ENCODE measurements around the gene REXO5. TPM values are rescaled to one million over a fixed set of nuclear protein-coding genes. Genes with fewer than 3 reads are reported as not detected.
A peak's percentile ranks its signal among the peaks of the same experiment; 100 is the strongest.
"Not testable (repeated sequence)": the region's sequence is repeated elsewhere in the genome, so short reads cannot be mapped to it uniquely, and the experiment has no call there.

Gene REXO5
- total RNA-seq, 1 donor from 2014 or later: 5.2 TPM

DNA sequence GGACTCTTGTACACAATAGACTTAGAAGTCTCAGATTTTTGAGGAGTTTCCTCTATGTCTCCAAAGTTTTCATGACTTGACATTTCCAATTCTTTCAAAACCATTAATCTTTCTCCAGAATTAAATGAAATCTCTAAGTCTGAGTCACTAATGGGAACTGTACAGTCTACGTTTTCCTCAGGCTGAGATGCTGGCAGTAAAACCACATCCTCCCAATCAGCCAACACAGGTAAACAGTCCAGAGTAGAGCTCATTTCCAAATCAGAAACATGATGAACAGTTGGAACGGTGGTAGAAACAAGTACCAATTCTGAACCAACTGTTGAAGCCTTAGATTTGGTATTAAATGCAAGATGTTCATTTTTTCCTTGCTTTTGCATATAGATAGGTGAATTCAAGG lies 8.0 kb upstream of the REXO5 start:
- H3K9ac ChIP-seq (ENCODE audit: low read depth in 1 of 3, low read length in 3 of 3): no peak overlapping the region
- H3K36me3 ChIP-seq (ENCODE audit: control insufficient read depth in 3 of 3, insufficient read depth in 3 of 3, low read length in 3 of 3): peaks cover 8 to 40% (median 27%) of the 10 kb centered on the region in 3 donors
- no peaks in the 10 kb centered on the region for H3K4me1 ChIP-seq (ENCODE audit: control insufficient read depth in 3 of 3, insufficient read depth in 3 of 3, low read length in 3 of 3)
- no peak overlapping the region for H3K27ac ChIP-seq (ENCODE audit: low read depth, low read length)
- H3K27me3 ChIP-seq (ENCODE audit: control insufficient read depth in 3 of 3, insufficient read depth in 3 of 3, low read length in 3 of 3): no peaks in the 10 kb centered on the region
- H3K9me3 ChIP-seq (ENCODE audit: control insufficient read depth in 3 of 3, low read length in 3 of 3): no peaks in the 10 kb centered on the region
- H3K4me3 ChIP-seq (ENCODE audit: low read length in 3 of 3): no peak overlapping the region

DNA sequence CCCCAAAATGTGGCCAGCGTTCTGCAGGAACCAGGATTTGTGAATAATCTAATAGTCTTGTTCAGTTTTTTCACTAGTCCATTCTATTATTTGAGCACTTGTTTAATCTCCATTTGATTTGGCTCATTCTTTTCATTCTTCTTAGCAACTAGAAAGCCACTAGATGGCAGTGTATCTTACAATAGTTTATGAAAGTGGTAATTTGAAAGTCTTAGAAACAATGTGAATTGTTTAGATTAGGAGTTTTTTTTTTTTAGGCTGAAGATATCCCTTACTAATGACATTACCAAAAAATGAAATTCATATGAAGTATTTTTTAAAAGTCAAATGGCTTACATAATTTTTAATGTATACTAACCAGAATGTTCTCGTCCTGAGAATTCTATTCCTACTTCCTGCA lies 6.7 kb upstream of the REXO5 start:
- peaks cover 8 to 40% (median 27%) of the 10 kb centered on the region in 3 donors for H3K36me3 ChIP-seq (ENCODE audit: control insufficient read depth in 3 of 3, insufficient read depth in 3 of 3, low read length in 3 of 3)

DNA sequence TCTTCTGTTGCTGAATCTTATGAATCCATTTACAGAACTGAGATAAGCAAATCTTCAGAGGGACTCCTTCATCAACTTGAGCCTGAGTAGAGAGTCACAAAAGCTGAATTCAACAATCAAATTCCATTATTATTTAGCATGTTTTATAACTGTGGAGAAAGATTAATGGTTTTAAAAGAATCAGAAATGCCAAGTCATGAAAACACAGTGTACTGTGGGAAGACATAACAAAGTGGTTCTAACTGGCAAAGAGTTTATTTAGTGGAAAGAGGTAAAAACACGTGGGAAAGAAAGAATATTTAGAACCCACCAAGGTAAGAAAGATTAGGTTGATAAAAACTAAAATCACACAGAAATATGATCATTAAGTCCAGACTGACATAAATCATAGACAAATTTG lies 5.0 kb upstream of the REXO5 start:
- Histone ChIP-seq H3K4me3 (ENCODE audit: low read length in 3 of 3) (no peak overlapping the region), H3K27ac (ENCODE audit: low read depth, low read length) (no peak overlapping the region), H3K36me3 (ENCODE audit: control insufficient read depth in 3 of 3, insufficient read depth in 3 of 3, low read length in 3 of 3) (peaks cover 6 to 32% (median 23%) of the 10 kb centered on the region in 3 donors), H3K9ac (ENCODE audit: low read depth in 1 of 3, low read length in 3 of 3) (no peak overlapping the region), H3K4me1 (ENCODE audit: control insufficient read depth in 3 of 3, insufficient read depth in 3 of 3, low read length in 3 of 3) (peaks cover 2 to 4% (median 3%) of the 10 kb centered on the region in 3 donors), H3K27me3 (ENCODE audit: control insufficient read depth in 3 of 3, insufficient read depth in 3 of 3, low read length in 3 of 3) (no peaks in the 10 kb centered on the region), H3K9me3 (ENCODE audit: control insufficient read depth in 3 of 3, low read length in 3 of 3) (no peaks in the 10 kb centered on the region)

More for the DNA sequence above, 6.7 kb upstream of the REXO5 start:
- Histone ChIP-seq H3K9ac (ENCODE audit: low read depth in 1 of 3, low read length in 3 of 3) (no peak overlapping the region), H3K4me3 (ENCODE audit: low read length in 3 of 3) (no peak overlapping the region), H3K27me3 (ENCODE audit: control insufficient read depth in 3 of 3, insufficient read depth in 3 of 3, low read length in 3 of 3) (no peaks in the 10 kb centered on the region), H3K9me3 (ENCODE audit: control insufficient read depth in 3 of 3, low read length in 3 of 3) (no peaks in the 10 kb centered on the region), H3K4me1 (ENCODE audit: control insufficient read depth in 3 of 3, insufficient read depth in 3 of 3, low read length in 3 of 3) (no peaks in the 10 kb centered on the region), H3K27ac (ENCODE audit: low read depth, low read length) (no peak overlapping the region)

DNA sequence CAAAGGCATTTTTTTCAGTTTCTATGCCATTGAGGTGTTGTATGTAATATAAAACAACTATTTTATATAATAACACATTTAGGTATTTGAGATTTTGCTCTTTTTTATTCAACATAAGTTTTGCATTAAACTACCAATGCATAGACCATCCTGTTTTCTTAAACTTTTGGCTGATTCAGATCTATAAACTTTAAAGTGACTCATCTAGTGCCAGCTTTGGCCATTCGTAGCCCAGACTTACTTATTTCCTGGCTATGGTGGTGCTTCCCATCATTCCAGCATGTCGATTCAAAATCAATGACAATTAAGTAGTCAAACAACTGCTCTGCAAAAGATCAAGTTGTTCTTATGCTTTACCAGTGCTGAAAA lies 3.2 kb upstream of the REXO5 start:
- Histone ChIP-seq H3K4me3 (ENCODE audit: low read length in 3 of 3) (no peak overlapping the region), H3K36me3 (ENCODE audit: control insufficient read depth in 3 of 3, insufficient read depth in 3 of 3, low read length in 3 of 3) (peaks cover 3 to 24% (median 15%) of the 10 kb centered on the region in 3 donors), H3K27me3 (ENCODE audit: control insufficient read depth in 3 of 3, insufficient read depth in 3 of 3, low read length in 3 of 3) (no peaks in the 10 kb centered on the region), H3K9ac (ENCODE audit: low read depth in 1 of 3, low read length in 3 of 3) (no peak overlapping the region), H3K27ac (ENCODE audit: low read depth, low read length) (no peak overlapping the region), H3K9me3 (ENCODE audit: control insufficient read depth in 3 of 3, low read length in 3 of 3) (no peaks in the 10 kb centered on the region), H3K4me1 (ENCODE audit: control insufficient read depth in 3 of 3, insufficient read depth in 3 of 3, low read length in 3 of 3) (peaks cover 9 to 12% (median 10%) of the 10 kb centered on the region in 3 donors)

DNA sequence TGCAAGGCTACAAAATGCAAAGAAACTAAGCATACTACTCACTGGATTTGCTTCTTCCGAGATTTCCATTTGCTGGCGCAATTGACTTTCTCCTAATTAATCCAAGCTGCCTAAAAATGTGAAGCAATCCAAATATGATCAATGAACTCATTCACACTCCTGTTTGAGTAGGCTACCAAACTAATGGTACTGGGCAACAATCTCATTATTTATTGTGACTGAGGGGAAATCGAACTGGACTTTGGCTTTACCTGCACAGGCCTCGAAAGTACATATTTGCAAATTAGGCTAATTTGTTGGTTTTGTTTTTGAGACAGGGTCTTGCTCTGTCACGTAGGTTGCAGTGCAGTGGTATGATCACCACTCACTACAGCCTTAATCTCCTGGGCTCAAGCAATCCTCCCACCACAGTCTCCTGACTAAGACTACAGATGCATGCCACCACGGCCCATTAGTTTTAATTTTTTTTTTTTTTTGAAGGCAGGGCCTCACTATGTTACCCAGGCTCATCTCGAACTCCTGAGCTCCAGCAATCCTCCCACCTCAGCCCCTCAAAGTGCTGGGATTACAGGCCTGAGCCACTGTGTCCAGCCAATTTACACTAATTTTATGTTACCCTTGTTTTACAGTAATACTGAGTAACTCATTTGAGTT lies 2.6 kb upstream of the REXO5 start:
- no peak overlapping the region for H3K9ac ChIP-seq (ENCODE audit: low read depth in 1 of 3, low read length in 3 of 3)
- peaks cover 0 to 19% (median 10%) of the 10 kb centered on the region in 3 donors for H3K36me3 ChIP-seq (ENCODE audit: control insufficient read depth in 3 of 3, insufficient read depth in 3 of 3, low read length in 3 of 3)
- H3K4me3 ChIP-seq (ENCODE audit: low read length in 3 of 3): no peak overlapping the region
- no peak overlapping the region for H3K27ac ChIP-seq (ENCODE audit: low read depth, low read length)
- no peaks in the 10 kb centered on the region for H3K9me3 ChIP-seq (ENCODE audit: control insufficient read depth in 3 of 3, low read length in 3 of 3)
- peaks cover 9 to 12% (median 10%) of the 10 kb centered on the region in 3 donors for H3K4me1 ChIP-seq (ENCODE audit: control insufficient read depth in 3 of 3, insufficient read depth in 3 of 3, low read length in 3 of 3)
- H3K27me3 ChIP-seq (ENCODE audit: control insufficient read depth in 3 of 3, insufficient read depth in 3 of 3, low read length in 3 of 3): no peaks in the 10 kb centered on the region

DNA sequence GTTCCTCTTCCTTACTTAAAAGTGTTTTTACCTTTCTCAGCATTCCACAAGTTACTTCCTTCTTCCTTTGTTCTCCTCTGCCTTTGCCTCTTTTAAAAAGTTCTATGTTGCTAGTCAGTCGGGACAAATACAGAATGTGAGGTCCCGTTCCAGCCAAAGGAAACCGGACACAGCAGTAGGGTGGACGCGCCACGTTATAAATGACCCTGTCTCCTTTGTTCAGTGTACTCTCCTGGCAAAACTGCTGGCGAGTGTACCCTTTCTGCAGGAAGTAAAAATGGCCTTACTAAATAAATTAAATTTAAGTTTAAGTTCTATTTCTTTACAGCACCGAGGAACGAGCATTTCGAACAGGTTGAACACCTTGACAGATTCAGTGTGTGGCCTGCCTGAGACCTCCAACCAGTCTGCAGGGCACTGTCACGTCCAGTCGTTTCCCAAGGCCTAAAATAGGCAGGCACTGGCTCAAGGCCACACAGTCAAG lies 601 bp upstream of the REXO5 start:
- peaks cover 9 to 12% (median 10%) of the 10 kb centered on the region in 3 donors for H3K4me1 ChIP-seq (ENCODE audit: control insufficient read depth in 3 of 3, insufficient read depth in 3 of 3, low read length in 3 of 3)
- peak overlapping the region; percentile 76 for H3K27ac ChIP-seq (ENCODE audit: low read depth, low read length)
- H3K9ac ChIP-seq (ENCODE audit: low read depth in 1 of 3, low read length in 3 of 3): peak overlapping the region; percentile 89 to 97 (median 94)

DNA sequence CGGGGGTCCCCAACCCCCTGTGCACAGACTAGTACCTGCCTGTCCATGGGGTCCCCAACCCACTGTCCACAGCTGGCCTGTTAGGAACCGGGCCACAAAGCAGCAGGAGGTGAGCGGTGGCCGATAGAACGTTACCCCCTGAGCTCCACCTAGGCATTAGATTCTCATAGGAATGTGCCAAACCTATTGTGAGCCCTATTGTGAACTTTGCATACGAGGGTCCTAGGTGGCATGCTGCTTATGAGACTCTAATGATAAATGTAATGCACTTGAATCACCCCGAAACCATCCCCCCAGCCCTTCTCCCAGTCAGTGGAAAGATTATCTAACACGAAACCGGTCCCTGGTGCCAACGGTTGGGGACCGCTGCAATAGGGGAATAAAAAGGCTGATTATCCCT lies 1.5 kb downstream of the REXO5 start:
- no peaks in the 10 kb centered on the region for H3K36me3 ChIP-seq (ENCODE audit: control insufficient read depth in 3 of 3, insufficient read depth in 3 of 3, low read length in 3 of 3)
- no peak overlapping the region for H3K9ac ChIP-seq (ENCODE audit: low read depth in 1 of 3, low read length in 3 of 3)
- H3K4me3 ChIP-seq (ENCODE audit: low read length in 3 of 3): no peak overlapping the region
- H3K27ac ChIP-seq (ENCODE audit: low read depth, low read length): no peak overlapping the region
- no peaks in the 10 kb centered on the region for H3K9me3 ChIP-seq (ENCODE audit: control insufficient read depth in 3 of 3, low read length in 3 of 3)
- peaks cover 9 to 12% (median 10%) of the 10 kb centered on the region in 3 donors for H3K4me1 ChIP-seq (ENCODE audit: control insufficient read depth in 3 of 3, insufficient read depth in 3 of 3, low read length in 3 of 3)
- no peaks in the 10 kb centered on the region for H3K27me3 ChIP-seq (ENCODE audit: control insufficient read depth in 3 of 3, insufficient read depth in 3 of 3, low read length in 3 of 3)

More for the DNA sequence above, 601 bp upstream of the REXO5 start:
- not testable (repeated sequence) for H3K36me3 ChIP-seq (ENCODE audit: control insufficient read depth in 3 of 3, insufficient read depth in 3 of 3, low read length in 3 of 3); H3K9me3 ChIP-seq (ENCODE audit: control insufficient read depth in 3 of 3, low read length in 3 of 3); H3K27me3 ChIP-seq (ENCODE audit: control insufficient read depth in 3 of 3, insufficient read depth in 3 of 3, low read length in 3 of 3)
- peak overlapping the region; percentile 93 to 98 (median 93) for H3K4me3 ChIP-seq (ENCODE audit: low read length in 3 of 3)

DNA sequence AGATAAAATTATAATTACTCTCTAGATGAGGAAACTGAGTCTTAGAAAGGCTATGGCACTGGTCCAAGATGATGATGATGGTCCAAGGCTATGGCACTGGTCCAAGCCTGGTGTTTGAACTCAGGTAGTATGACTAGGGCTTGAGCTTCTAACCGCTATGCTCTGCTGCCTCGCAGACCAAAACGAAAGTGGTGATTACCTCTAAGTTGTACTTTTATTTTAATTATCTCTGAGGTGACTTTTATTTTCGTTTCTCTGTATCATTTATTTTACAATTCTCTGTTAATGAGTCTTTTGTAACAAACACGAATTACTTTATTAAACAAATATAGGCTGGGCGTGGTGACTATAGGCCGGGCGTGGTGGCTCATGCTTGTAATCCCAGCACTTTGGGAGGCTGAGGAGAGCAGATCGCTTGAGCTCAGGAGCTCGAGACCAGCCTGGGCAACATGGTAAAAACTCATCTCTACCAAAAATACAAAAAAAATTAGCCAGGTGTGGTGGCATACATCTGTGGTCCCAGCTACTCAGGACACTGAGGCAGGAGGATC lies 5.6 kb downstream of the REXO5 start:
- no peak overlapping the region for H3K27ac ChIP-seq (ENCODE audit: low read depth, low read length)
- no peaks in the 10 kb centered on the region for H3K36me3 ChIP-seq (ENCODE audit: control insufficient read depth in 3 of 3, insufficient read depth in 3 of 3, low read length in 3 of 3)
- H3K4me3 ChIP-seq (ENCODE audit: low read length in 3 of 3): no peak overlapping the region
- peaks cover 4% of the 10 kb centered on the region in 3 donors for H3K4me1 ChIP-seq (ENCODE audit: control insufficient read depth in 3 of 3, insufficient read depth in 3 of 3, low read length in 3 of 3)
- H3K27me3 ChIP-seq (ENCODE audit: control insufficient read depth in 3 of 3, insufficient read depth in 3 of 3, low read length in 3 of 3): no peaks in the 10 kb centered on the region
- no peaks in the 10 kb centered on the region for H3K9me3 ChIP-seq (ENCODE audit: control insufficient read depth in 3 of 3, low read length in 3 of 3)
- no peak overlapping the region for H3K9ac ChIP-seq (ENCODE audit: low read depth in 1 of 3, low read length in 3 of 3)

DNA sequence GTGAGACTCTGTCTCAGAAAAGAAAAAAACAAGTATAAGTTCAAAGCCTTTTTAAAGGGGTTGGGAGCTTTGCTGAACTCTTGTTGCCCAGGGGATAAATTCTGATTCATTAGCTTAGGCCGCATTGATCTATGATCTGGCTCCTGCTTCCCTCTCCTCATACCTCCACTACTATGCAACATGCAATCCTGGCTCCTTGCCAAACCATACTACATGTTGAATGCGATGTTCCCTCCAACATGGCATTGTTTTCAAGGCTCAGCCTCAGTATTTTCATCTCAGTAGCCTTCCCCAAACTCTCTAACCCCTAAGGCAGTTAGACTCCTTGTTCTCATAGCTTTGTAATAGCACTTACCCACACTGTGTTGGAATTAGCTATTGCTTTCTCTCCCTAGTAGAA lies 6.2 kb downstream of the REXO5 start:
- Histone ChIP-seq H3K9ac (ENCODE audit: low read depth in 1 of 3, low read length in 3 of 3) (no peak overlapping the region), H3K4me1 (ENCODE audit: control insufficient read depth in 3 of 3, insufficient read depth in 3 of 3, low read length in 3 of 3) (no peaks in the 10 kb centered on the region), H3K9me3 (ENCODE audit: control insufficient read depth in 3 of 3, low read length in 3 of 3) (no peaks in the 10 kb centered on the region), H3K36me3 (ENCODE audit: control insufficient read depth in 3 of 3, insufficient read depth in 3 of 3, low read length in 3 of 3) (no peaks in the 10 kb centered on the region), H3K27ac (ENCODE audit: low read depth, low read length) (no peak overlapping the region), H3K27me3 (ENCODE audit: control insufficient read depth in 3 of 3, insufficient read depth in 3 of 3, low read length in 3 of 3) (no peaks in the 10 kb centered on the region), H3K4me3 (ENCODE audit: low read length in 3 of 3) (no peak overlapping the region)

DNA sequence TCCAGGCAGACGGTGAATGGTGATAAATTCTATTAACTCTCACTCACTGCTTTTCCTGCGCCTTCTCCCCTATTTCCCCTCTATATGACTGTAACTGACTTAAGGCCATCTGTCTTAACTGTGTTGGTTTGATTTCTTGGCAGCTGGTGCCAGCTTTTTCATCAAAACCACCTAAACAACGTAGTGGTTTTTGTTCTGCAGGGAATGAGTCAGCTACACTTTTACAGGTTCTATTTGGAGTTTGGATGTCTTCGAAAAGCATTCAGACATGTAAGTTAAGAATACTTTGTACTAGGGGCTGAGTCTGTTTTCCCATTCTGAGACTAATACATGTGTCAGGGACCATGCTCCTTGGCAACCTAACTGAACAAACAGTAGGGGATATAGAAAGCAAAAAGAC lies 8.5 kb downstream of the REXO5 start:
- H3K9me3 ChIP-seq (ENCODE audit: control insufficient read depth in 3 of 3, low read length in 3 of 3): no peaks in the 10 kb centered on the region
- no peaks in the 10 kb centered on the region for H3K4me1 ChIP-seq (ENCODE audit: control insufficient read depth in 3 of 3, insufficient read depth in 3 of 3, low read length in 3 of 3)
- no peak overlapping the region for H3K4me3 ChIP-seq (ENCODE audit: low read length in 3 of 3)
- no peaks in the 10 kb centered on the region for H3K27me3 ChIP-seq (ENCODE audit: control insufficient read depth in 3 of 3, insufficient read depth in 3 of 3, low read length in 3 of 3)
- no peaks in the 10 kb centered on the region for H3K36me3 ChIP-seq (ENCODE audit: control insufficient read depth in 3 of 3, insufficient read depth in 3 of 3, low read length in 3 of 3)
- no peak overlapping the region for H3K9ac ChIP-seq (ENCODE audit: low read depth in 1 of 3, low read length in 3 of 3)
- H3K27ac ChIP-seq (ENCODE audit: low read depth, low read length): no peak overlapping the region

All from skeletal muscle tissue (tissue), 4 donors.